PC-9 (cell line): ENCODE measurements around the gene CTNNA3. TPM values are rescaled to one million over a fixed set of nuclear protein-coding genes. Genes with fewer than 3 reads are reported as not detected.

Experiments
- BruUV-seq: library from RNA; stranded (reverse); fragments of 400-500 nt; replicated peaks from 2 replicates; lab custom pipeline; 2021; lab: Mats Ljungman, UMichigan
- CTCF ChIA-PET: fragments of 300-600 bp; sonication (Branson Sonifier 250); formaldehyde crosslinking; loops from one replicate; lab custom pipeline; 2022; ENCODE audit warnings: antibody characterized with exemption; lab: Charles Lee
- POLR2A ChIA-PET: fragments of 300-600 bp; sonication (Branson Sonifier 250); formaldehyde crosslinking; loops from one replicate; lab custom pipeline; 2022; ENCODE audit warnings: antibody characterized with exemption; ENCODE audit not compliant: unreplicated experiment; lab: Charles Lee
- DNase-seq, 2 experiments: peaks; one replicate each; pipeline versions ENCODE4 v3.0.0 to v3.0.0-alpha.2; 2015 to 2022; ENCODE audit warnings: mixed read lengths in 1 of 2
- H2AFZ ChIP-seq: fragments of 200-600 bp; sonication (generic); 2 replicates; pipeline ENCODE4 v1.8.1; 2017; ENCODE audit warnings: antibody characterized with exemption
- H3F3A ChIP-seq: fragments of 200-600 bp; sonication (generic); 2 replicates; pipeline ENCODE4 v1.8.1; 2017; ENCODE audit warnings: antibody characterized with exemption, mild to moderate bottlenecking, low read depth; ENCODE audit not compliant: insufficient read depth
- H3K27ac ChIP-seq: fragments of 200-600 bp; sonication (generic); 2 replicates; pipeline ENCODE4 v1.6.1; 2016; ENCODE audit warnings: mixed run types
- H3K27me3 ChIP-seq: fragments of 200-600 bp; sonication (generic); 2 replicates; pipeline ENCODE4 v1.6.1; 2016; ENCODE audit warnings: low read depth, mixed run types; ENCODE audit not compliant: insufficient read depth
- H3K36me3 ChIP-seq: fragments of 200-600 bp; sonication (generic); 2 replicates; pipeline ENCODE4 v1.6.1; 2016; ENCODE audit warnings: low read depth, mixed run types
- H3K4me1 ChIP-seq: fragments of 200-600 bp; sonication (generic); replicated peaks from 2 replicates; pipeline ENCODE4 v1.6.1; 2016; ENCODE audit warnings: mixed run types; ENCODE audit not compliant: insufficient read depth
- H3K4me2 ChIP-seq: fragments of 200-600 bp; sonication (generic); 2 replicates; pipeline ENCODE4 v1.6.1; 2017; ENCODE audit warnings: mixed run types
- H3K4me3 ChIP-seq: fragments of 200-600 bp; sonication (generic); 2 replicates; pipeline ENCODE4 v1.6.1; 2016; ENCODE audit warnings: mixed run types
- H3K79me2 ChIP-seq: fragments of 200-600 bp; sonication (generic); 2 replicates; pipeline ENCODE4 v1.6.1; 2017; ENCODE audit warnings: low read depth, mixed run types
- H3K9me2 ChIP-seq: fragments of 200-600 bp; sonication (generic); 2 replicates; pipeline ENCODE4 v1.8.1; 2017; ENCODE audit warnings: mild to moderate bottlenecking; ENCODE audit not compliant: insufficient read depth
- H3K9me3 ChIP-seq: fragments of 200-600 bp; sonication (generic); 2 replicates; pipeline ENCODE4 v1.8.1; 2016; ENCODE audit warnings: low read depth; ENCODE audit not compliant: insufficient read depth
- H4K20me1 ChIP-seq: fragments of 200-600 bp; sonication (generic); 2 replicates; pipeline ENCODE4 v1.8.1; 2017; ENCODE audit not compliant: insufficient read depth
- EZH2 ChIP-seq: fragments of 200-600 bp; sonication (generic); IDR thresholded peaks from 2 replicates; pipeline ENCODE4 v1.8.0; 2017; ENCODE audit warnings: antibody characterized with exemption, low read depth
- intact Hi-C: fragments of 100-400 bp; cut with micrococcal nuclease; formaldehyde crosslinking; loops from one replicate; pipeline ENCODE4 v1.10.0; 2022; ENCODE audit not compliant: unreplicated experiment
- total RNA-seq: library from RNA; stranded (reverse); gene quantifications from 2 replicates; pipeline ENCODE4 v1.2.3, GENCODE V29; 2021
- TF ChIP-seq, protein P1 (sequence below): fragments of 200-600 bp; sonication (generic); conservative IDR thresholded peaks from 2 replicates; pipeline ENCODE4 v1.6.1; 2017; ENCODE audit warnings: mixed run types, antibody characterized with exemption, mild to moderate bottlenecking, moderate library complexity

Gene CTNNA3
- total RNA-seq, 1 experiment from 2014 or later, result not detected

- no peaks in the 10 kb centered on the region for H3K9me3 ChIP-seq
- intact Hi-C loops, result loop anchor here (10.0 kb wide), 1 partner anchor 59 kb away; no protein-coding TSS in a partner anchor
- H3K4me2 ChIP-seq, result no peak overlapping the region
- no peaks in the 10 kb centered on the region for H3K36me3 ChIP-seq
- no peak for TF ChIP-seq EZH2
- TF ChIP-seq, protein P1, sequence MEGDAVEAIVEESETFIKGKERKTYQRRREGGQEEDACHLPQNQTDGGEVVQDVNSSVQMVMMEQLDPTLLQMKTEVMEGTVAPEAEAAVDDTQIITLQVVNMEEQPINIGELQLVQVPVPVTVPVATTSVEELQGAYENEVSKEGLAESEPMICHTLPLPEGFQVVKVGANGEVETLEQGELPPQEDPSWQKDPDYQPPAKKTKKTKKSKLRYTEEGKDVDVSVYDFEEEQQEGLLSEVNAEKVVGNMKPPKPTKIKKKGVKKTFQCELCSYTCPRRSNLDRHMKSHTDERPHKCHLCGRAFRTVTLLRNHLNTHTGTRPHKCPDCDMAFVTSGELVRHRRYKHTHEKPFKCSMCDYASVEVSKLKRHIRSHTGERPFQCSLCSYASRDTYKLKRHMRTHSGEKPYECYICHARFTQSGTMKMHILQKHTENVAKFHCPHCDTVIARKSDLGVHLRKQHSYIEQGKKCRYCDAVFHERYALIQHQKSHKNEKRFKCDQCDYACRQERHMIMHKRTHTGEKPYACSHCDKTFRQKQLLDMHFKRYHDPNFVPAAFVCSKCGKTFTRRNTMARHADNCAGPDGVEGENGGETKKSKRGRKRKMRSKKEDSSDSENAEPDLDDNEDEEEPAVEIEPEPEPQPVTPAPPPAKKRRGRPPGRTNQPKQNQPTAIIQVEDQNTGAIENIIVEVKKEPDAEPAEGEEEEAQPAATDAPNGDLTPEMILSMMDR, result no peak
- no peaks in the 10 kb centered on the region for H3F3A ChIP-seq
- no peaks in the 10 kb centered on the region for H3K79me2 ChIP-seq
- no peak for DNase-seq
- H2AFZ ChIP-seq, result no peak overlapping the region
- 0 out of 2 replicates have a peak, but pooled peaks cover 4% of the 10 kb centered on the region for H4K20me1 ChIP-seq
- ChIA-PET CTCF (no interaction called here), POLR2A (interaction anchor here (0.6 kb wide), 1 partner anchor 305 kb away, joined by 3 read pairs; no protein-coding TSS in a partner anchor)
- no peak overlapping the region for H3K27ac ChIP-seq
- H3K4me3 ChIP-seq, result no peak overlapping the region
- no peaks in the 10 kb centered on the region for H3K4me1 ChIP-seq
- H3K27me3 ChIP-seq, result no peaks in the 10 kb centered on the region
- no TSS peak for BruUV-seq
- no peaks in the 10 kb centered on the region for H3K9me2 ChIP-seq
Measured at GRCh38 chr10:66283874-66284464, 1412.0 kb downstream of the CTNNA3 start.

- Histone ChIP-seq H3K4me2 (no peak overlapping the region), H3K4me3 (no peak overlapping the region), H3K9me3 (no peaks in the 10 kb centered on the region), H3K27ac (no peak overlapping the region), H4K20me1 (no peaks in the 10 kb centered on the region), H3K9me2 (no peaks in the 10 kb centered on the region), H3K36me3 (no peaks in the 10 kb centered on the region), H2AFZ (no peak overlapping the region), H3K79me2 (no peaks in the 10 kb centered on the region), H3K27me3 (no peaks in the 10 kb centered on the region), H3K4me1 (no peaks in the 10 kb centered on the region), H3F3A (no peaks in the 10 kb centered on the region)
- no peak for DNase-seq
- intact Hi-C loops, result loop anchor here (10.0 kb wide), 1 partner anchor 58 kb away; no protein-coding TSS in a partner anchor
- POLR2A ChIA-PET, result no interaction called here
- CTCF ChIA-PET, result no interaction called here
- BruUV-seq, result no TSS peak
- TF ChIP-seq, protein P1, result no peak
- TF ChIP-seq EZH2, result no peak
Measured at GRCh38 chr10:66283064-66283463, 1412.9 kb downstream of the CTNNA3 start.

- Histone ChIP-seq H3K4me3 (no peak overlapping the region), H2AFZ (no peak overlapping the region), H3K9me3 (no peaks in the 10 kb centered on the region), H3K27ac (no peak overlapping the region), H3K36me3 (no peaks in the 10 kb centered on the region), H3F3A (no peaks in the 10 kb centered on the region), H4K20me1 (no peaks in the 10 kb centered on the region), H3K4me2 (no peak overlapping the region), H3K9me2 (no peaks in the 10 kb centered on the region), H3K79me2 (no peaks in the 10 kb centered on the region), H3K4me1 (no peaks in the 10 kb centered on the region), H3K27me3 (no peaks in the 10 kb centered on the region)
- POLR2A ChIA-PET, result interaction anchor here (0.8 kb wide), 1 partner anchor 366 kb away, joined by 4 read pairs; no protein-coding TSS in a partner anchor
- no peak for DNase-seq
- TF ChIP-seq, protein P1, result no peak
- no peak for TF ChIP-seq EZH2
- intact Hi-C loops, result loop anchor here (10.0 kb wide), 1 partner anchor 57 kb away; no protein-coding TSS in a partner anchor
- BruUV-seq, result no TSS peak
- CTCF ChIA-PET, result no interaction called here
Measured at GRCh38 chr10:66281327-66281726, 1414.7 kb downstream of the CTNNA3 start.
